ENCODE data around the gene SLCO3A1.
A peak's percentile ranks its signal among the peaks of the same experiment; 100 is the strongest.

SLCO3A1 gene

GRCh38 chr15:91826443-91826842 is 27.1 kb upstream of the SLCO3A1 start:
- Histone ChIP-seq H3K4me1 (ENCODE audit: control insufficient read depth, low read depth, low read length) (no peaks in the 10 kb centered on the region), H3K79me2 (ENCODE audit: control insufficient read depth, insufficient read depth, low read length) (no peaks in the 10 kb centered on the region), H3K4me3 (ENCODE audit: low read length) (no peak overlapping the region), H4K8ac (ENCODE audit: low read depth, low read length) (no peak overlapping the region), H3K4ac (ENCODE audit: low read depth, low read length) (no peak overlapping the region), H3K56ac (ENCODE audit: low read length) (no peak overlapping the region), H2BK15ac (replicated peaks; ENCODE audit: low read depth) (no peak overlapping the region), H2BK120ac (ENCODE audit: low read depth, low read length) (no peak overlapping the region), H4K5ac (ENCODE audit: low read length) (no peak overlapping the region), H3K23ac (ENCODE audit: low read length) (no peak overlapping the region), H3K27ac (ENCODE audit: low read depth, low read length) (no peak overlapping the region), H3K9ac (ENCODE audit: low read length) (no peak overlapping the region), H2AK5ac (ENCODE audit: low read length) (no peak overlapping the region), H3K4me2 (ENCODE audit: low read length) (no peak overlapping the region), H3K79me1 (ENCODE audit: low read length) (no peaks in the 10 kb centered on the region), H3K18ac (ENCODE audit: low read length) (no peak overlapping the region), H2BK5ac (ENCODE audit: low read length) (no peak overlapping the region), H3K36me3 (ENCODE audit: control insufficient read depth, insufficient read depth, low read length) (no peaks in the 10 kb centered on the region), H3K27me3 (ENCODE audit: insufficient read depth, low read length, poor library complexity) (no peaks in the 10 kb centered on the region)
- WGBS (ENCODE audit: extremely low coverage, insufficient coverage, low lambda C conversion rate), result no CpG with 5 or more reads among the region's 5 CpGs
- no peak for DNase-seq

- no peak for DNase-seq
- no peak overlapping the region for H3K27ac ChIP-seq (ENCODE audit: low read depth, low read length)
- no peak overlapping the region for H2BK5ac ChIP-seq (ENCODE audit: low read length)
- no peaks in the 10 kb centered on the region for H3K79me2 ChIP-seq (ENCODE audit: control insufficient read depth, insufficient read depth, low read length)
- H3K9ac ChIP-seq (ENCODE audit: low read length), result no peak overlapping the region
- H2AK5ac ChIP-seq (ENCODE audit: low read length), result no peak overlapping the region
- H3K23ac ChIP-seq (ENCODE audit: low read length), result no peak overlapping the region
- no peak overlapping the region for H2BK15ac ChIP-seq (replicated peaks; ENCODE audit: low read depth)
- no peak overlapping the region for H3K4me3 ChIP-seq (ENCODE audit: low read length)
- WGBS (ENCODE audit: extremely low coverage, insufficient coverage, low lambda C conversion rate), result no CpG with 5 or more reads among the region's 2 CpGs
- no peaks in the 10 kb centered on the region for H3K36me3 ChIP-seq (ENCODE audit: control insufficient read depth, insufficient read depth, low read length)
- H4K5ac ChIP-seq (ENCODE audit: low read length), result no peak overlapping the region
- no peak overlapping the region for H3K56ac ChIP-seq (ENCODE audit: low read length)
- H3K18ac ChIP-seq (ENCODE audit: low read length), result no peak overlapping the region
- H4K8ac ChIP-seq (ENCODE audit: low read depth, low read length), result no peak overlapping the region
- no peak overlapping the region for H3K4me2 ChIP-seq (ENCODE audit: low read length)
- no peak overlapping the region for H2BK120ac ChIP-seq (ENCODE audit: low read depth, low read length)
- no peaks in the 10 kb centered on the region for H3K79me1 ChIP-seq (ENCODE audit: low read length)
- no peaks in the 10 kb centered on the region for H3K4me1 ChIP-seq (ENCODE audit: control insufficient read depth, low read depth, low read length)
- H3K27me3 ChIP-seq (ENCODE audit: insufficient read depth, low read length, poor library complexity), result no peaks in the 10 kb centered on the region
- H3K4ac ChIP-seq (ENCODE audit: low read depth, low read length), result no peak overlapping the region
Measured at GRCh38 chr15:91833056-91833455, 20.5 kb upstream of the SLCO3A1 start.

GRCh38 chr15:91839867-91840266 is 13.6 kb upstream of the SLCO3A1 start:
- H4K8ac ChIP-seq (ENCODE audit: low read depth, low read length), result no peak overlapping the region
- H3K79me1 ChIP-seq (ENCODE audit: low read length), result no peaks in the 10 kb centered on the region
- no peak overlapping the region for H2BK5ac ChIP-seq (ENCODE audit: low read length)
- no CpG with 5 or more reads among the region's 6 CpGs for WGBS (ENCODE audit: extremely low coverage, insufficient coverage, low lambda C conversion rate)
- no peaks in the 10 kb centered on the region for H3K27me3 ChIP-seq (ENCODE audit: insufficient read depth, low read length, poor library complexity)
- DNase-seq, result peak; percentile 44
- no peak overlapping the region for H3K4me2 ChIP-seq (ENCODE audit: low read length)
- no peaks in the 10 kb centered on the region for H3K79me2 ChIP-seq (ENCODE audit: control insufficient read depth, insufficient read depth, low read length)
- no peak overlapping the region for H3K4ac ChIP-seq (ENCODE audit: low read depth, low read length)
- no peak overlapping the region for H2BK15ac ChIP-seq (replicated peaks; ENCODE audit: low read depth)
- H3K56ac ChIP-seq (ENCODE audit: low read length), result no peak overlapping the region
- H4K5ac ChIP-seq (ENCODE audit: low read length), result no peak overlapping the region
- no peak overlapping the region for H3K9ac ChIP-seq (ENCODE audit: low read length)
- H3K18ac ChIP-seq (ENCODE audit: low read length), result no peak overlapping the region
- no peak overlapping the region for H2AK5ac ChIP-seq (ENCODE audit: low read length)
- H3K4me3 ChIP-seq (ENCODE audit: low read length), result no peak overlapping the region
- no peak overlapping the region for H2BK120ac ChIP-seq (ENCODE audit: low read depth, low read length)
- no peak overlapping the region for H3K27ac ChIP-seq (ENCODE audit: low read depth, low read length)
- no peaks in the 10 kb centered on the region for H3K36me3 ChIP-seq (ENCODE audit: control insufficient read depth, insufficient read depth, low read length)
- H3K4me1 ChIP-seq (ENCODE audit: control insufficient read depth, low read depth, low read length), result no peaks in the 10 kb centered on the region
- no peak overlapping the region for H3K23ac ChIP-seq (ENCODE audit: low read length)

- H3K79me1 ChIP-seq (ENCODE audit: low read length), result no peaks in the 10 kb centered on the region
- no peak overlapping the region for H3K18ac ChIP-seq (ENCODE audit: low read length)
- WGBS (ENCODE audit: extremely low coverage, insufficient coverage, low lambda C conversion rate), result no CpG with 5 or more reads among the region's 3 CpGs
- H3K36me3 ChIP-seq (ENCODE audit: control insufficient read depth, insufficient read depth, low read length), result no peaks in the 10 kb centered on the region
- no peak overlapping the region for H3K56ac ChIP-seq (ENCODE audit: low read length)
- H2BK15ac ChIP-seq (replicated peaks; ENCODE audit: low read depth), result no peak overlapping the region
- H3K4me1 ChIP-seq (ENCODE audit: control insufficient read depth, low read depth, low read length), result no peaks in the 10 kb centered on the region
- H3K27me3 ChIP-seq (ENCODE audit: insufficient read depth, low read length, poor library complexity), result no peaks in the 10 kb centered on the region
- no peak overlapping the region for H3K27ac ChIP-seq (ENCODE audit: low read depth, low read length)
- DNase-seq, result no peak
- no peak overlapping the region for H3K4me3 ChIP-seq (ENCODE audit: low read length)
- H3K4me2 ChIP-seq (ENCODE audit: low read length), result no peak overlapping the region
- H3K79me2 ChIP-seq (ENCODE audit: control insufficient read depth, insufficient read depth, low read length), result no peaks in the 10 kb centered on the region
- no peak overlapping the region for H2BK120ac ChIP-seq (ENCODE audit: low read depth, low read length)
- H2AK5ac ChIP-seq (ENCODE audit: low read length), result no peak overlapping the region
- H3K4ac ChIP-seq (ENCODE audit: low read depth, low read length), result no peak overlapping the region
- H3K23ac ChIP-seq (ENCODE audit: low read length), result no peak overlapping the region
- no peak overlapping the region for H4K5ac ChIP-seq (ENCODE audit: low read length)
- no peak overlapping the region for H2BK5ac ChIP-seq (ENCODE audit: low read length)
- no peak overlapping the region for H3K9ac ChIP-seq (ENCODE audit: low read length)
- H4K8ac ChIP-seq (ENCODE audit: low read depth, low read length), result no peak overlapping the region
Measured at GRCh38 chr15:91841861-91842260, 11.6 kb upstream of the SLCO3A1 start.

- no peaks in the 10 kb centered on the region for H3K79me2 ChIP-seq (ENCODE audit: control insufficient read depth, insufficient read depth, low read length)
- no peak overlapping the region for H3K4me2 ChIP-seq (ENCODE audit: low read length)
- no peak overlapping the region for H3K23ac ChIP-seq (ENCODE audit: low read length)
- no peak overlapping the region for H3K4ac ChIP-seq (ENCODE audit: low read depth, low read length)
- no peaks in the 10 kb centered on the region for H3K4me1 ChIP-seq (ENCODE audit: control insufficient read depth, low read depth, low read length)
- no peak overlapping the region for H2BK120ac ChIP-seq (ENCODE audit: low read depth, low read length)
- H3K9ac ChIP-seq (ENCODE audit: low read length), result no peak overlapping the region
- H4K8ac ChIP-seq (ENCODE audit: low read depth, low read length), result no peak overlapping the region
- no peak overlapping the region for H3K27ac ChIP-seq (ENCODE audit: low read depth, low read length)
- DNase-seq, result no peak
- H3K56ac ChIP-seq (ENCODE audit: low read length), result no peak overlapping the region
- H3K4me3 ChIP-seq (ENCODE audit: low read length), result no peak overlapping the region
- no peaks in the 10 kb centered on the region for H3K27me3 ChIP-seq (ENCODE audit: insufficient read depth, low read length, poor library complexity)
- H2AK5ac ChIP-seq (ENCODE audit: low read length), result no peak overlapping the region
- no peaks in the 10 kb centered on the region for H3K79me1 ChIP-seq (ENCODE audit: low read length)
- no peak overlapping the region for H3K18ac ChIP-seq (ENCODE audit: low read length)
- H2BK5ac ChIP-seq (ENCODE audit: low read length), result no peak overlapping the region
- no CpG with 5 or more reads among the region's 3 CpGs for WGBS (ENCODE audit: extremely low coverage, insufficient coverage, low lambda C conversion rate)
- H2BK15ac ChIP-seq (replicated peaks; ENCODE audit: low read depth), result no peak overlapping the region
- H4K5ac ChIP-seq (ENCODE audit: low read length), result no peak overlapping the region
- H3K36me3 ChIP-seq (ENCODE audit: control insufficient read depth, insufficient read depth, low read length), result no peaks in the 10 kb centered on the region
Measured at GRCh38 chr15:91844341-91844740, 9.2 kb upstream of the SLCO3A1 start.

GRCh38 chr15:91844928-91845327 is 8.6 kb upstream of the SLCO3A1 start:
- Histone ChIP-seq H2AK5ac (ENCODE audit: low read length) (no peak overlapping the region), H3K36me3 (ENCODE audit: control insufficient read depth, insufficient read depth, low read length) (no peaks in the 10 kb centered on the region), H4K5ac (ENCODE audit: low read length) (no peak overlapping the region), H3K79me2 (ENCODE audit: control insufficient read depth, insufficient read depth, low read length) (no peaks in the 10 kb centered on the region), H3K18ac (ENCODE audit: low read length) (no peak overlapping the region), H3K23ac (ENCODE audit: low read length) (no peak overlapping the region), H3K4me1 (ENCODE audit: control insufficient read depth, low read depth, low read length) (no peaks in the 10 kb centered on the region), H3K27ac (ENCODE audit: low read depth, low read length) (no peak overlapping the region), H3K27me3 (ENCODE audit: insufficient read depth, low read length, poor library complexity) (no peaks in the 10 kb centered on the region), H3K4me3 (ENCODE audit: low read length) (no peak overlapping the region), H3K4ac (ENCODE audit: low read depth, low read length) (no peak overlapping the region), H3K79me1 (ENCODE audit: low read length) (no peaks in the 10 kb centered on the region), H3K9ac (ENCODE audit: low read length) (no peak overlapping the region), H2BK15ac (replicated peaks; ENCODE audit: low read depth) (no peak overlapping the region), H3K56ac (ENCODE audit: low read length) (no peak overlapping the region), H3K4me2 (ENCODE audit: low read length) (no peak overlapping the region), H2BK120ac (ENCODE audit: low read depth, low read length) (no peak overlapping the region), H2BK5ac (ENCODE audit: low read length) (no peak overlapping the region), H4K8ac (ENCODE audit: low read depth, low read length) (no peak overlapping the region)
- DNase-seq, result no peak
- WGBS (ENCODE audit: extremely low coverage, insufficient coverage, low lambda C conversion rate), result no CpG with 5 or more reads among the region's 5 CpGs
